Hepatocyte (in vitro differentiated cells): ENCODE data around the gene RASGRF2. TPM values are rescaled to one million over a fixed set of nuclear protein-coding genes. Genes with fewer than 3 reads are reported as not detected.

Experiments
- DNase-seq: peaks from one replicate; pipeline ENCODE4 v3.0.0-alpha.2; 2016; ENCODE audit warnings: low spot score
- H2AFZ ChIP-seq: fragments of 200-600 bp; sonication (generic); 2 replicates; pipeline ENCODE4 v1.6.0; 2016; ENCODE audit warnings: antibody characterized with exemption, mild to moderate bottlenecking
- H3K27ac ChIP-seq: fragments of 200-600 bp; sonication (generic); 2 replicates; pipeline ENCODE4 v1.5.1; 2016; ENCODE audit warnings: mild to moderate bottlenecking
- H3K27me3 ChIP-seq: fragments of 200-600 bp; sonication (generic); 2 replicates; pipeline ENCODE4 v1.6.1; 2016
- H3K36me3 ChIP-seq: fragments of 200-600 bp; sonication (generic); replicated peaks from 2 replicates; pipeline ENCODE4 v1.5.1; 2016; ENCODE audit warnings: low read depth; ENCODE audit not compliant: insufficient read depth
- H3K4me1 ChIP-seq: fragments of 200-600 bp; sonication (generic); 2 replicates; pipeline ENCODE4 v1.5.1; 2016; ENCODE audit warnings: mild to moderate bottlenecking, moderate library complexity; ENCODE audit not compliant: insufficient read depth
- H3K4me2 ChIP-seq: fragments of 200-600 bp; sonication (generic); 2 replicates; pipeline ENCODE4 v1.6.0; 2016
- H3K4me3 ChIP-seq: fragments of 200-600 bp; sonication (generic); 2 replicates; pipeline ENCODE4 v1.5.1; 2016; ENCODE audit warnings: mild to moderate bottlenecking
- H3K79me2 ChIP-seq: fragments of 200-600 bp; sonication (generic); 2 replicates; pipeline ENCODE4 v1.6.0; 2017; ENCODE audit warnings: mild to moderate bottlenecking
- H3K9me2 ChIP-seq: fragments of 200-600 bp; sonication (generic); replicated peaks from 2 replicates; pipeline ENCODE4 v1.6.0; 2017; ENCODE audit warnings: mild to moderate bottlenecking; ENCODE audit not compliant: insufficient read depth
- H3K9me3 ChIP-seq: fragments of 200-600 bp; sonication (generic); 2 replicates; pipeline ENCODE4 v1.5.1; 2016; ENCODE audit warnings: low read depth, mild to moderate bottlenecking
- H4K20me1 ChIP-seq: fragments of 200-600 bp; sonication (generic); 2 replicates; pipeline ENCODE4 v1.6.0; 2016; ENCODE audit warnings: mild to moderate bottlenecking; ENCODE audit not compliant: insufficient read depth, poor library complexity, severe bottlenecking
- EZH2 ChIP-seq: fragments of 200-600 bp; sonication (generic); IDR thresholded peaks from 2 replicates; pipeline ENCODE4 v1.6.1; 2016; ENCODE audit warnings: antibody characterized with exemption, mild to moderate bottlenecking, borderline replicate concordance
- EZH2phosphoT487 ChIP-seq: fragments of 200-600 bp; sonication (generic); IDR thresholded peaks from one replicate; pipeline ENCODE4 v1.6.1; 2018; ENCODE audit warnings: antibody characterized with exemption, mild to moderate bottlenecking, low read depth, moderate library complexity; ENCODE audit not compliant: unreplicated experiment, severe bottlenecking
- WGBS: methylation state at CpG from one replicate; pipeline ENCODE4 v1.1.6; 2016; ENCODE audit warnings: low lambda C conversion rate; ENCODE audit errors: missing lambda C conversion rate; 5-methylcytosine and 5-hydroxymethylcytosine counted together
- polyA plus RNA-seq: library from polyadenylated mRNA; unstranded; fragments of >200 nt; fragmentation: Nextera tagmentation; extraction: Ambion mirVana; gene quantifications from 2 replicates; pipeline ENCODE4 v1.2.1, GENCODE V29; 2016
- total RNA-seq: library from RNA; depleted of rRNA; stranded (reverse); fragments of >200 nt; gene quantifications from 2 replicates; pipeline ENCODE4 v1.2.3, GENCODE V29; 2014
- TF ChIP-seq, protein P1 (sequence below): fragments of 200-600 bp; sonication (generic); IDR thresholded peaks from 2 replicates; pipeline ENCODE4 v1.5.1; 2016; ENCODE audit warnings: antibody characterized with exemption, mild to moderate bottlenecking; ENCODE audit not compliant: poor library complexity

The RASGRF2 gene
- total and polyA plus RNA-seq, 2 experiments from 2014 or later: 2.0 to 3.3 TPM

DNA sequence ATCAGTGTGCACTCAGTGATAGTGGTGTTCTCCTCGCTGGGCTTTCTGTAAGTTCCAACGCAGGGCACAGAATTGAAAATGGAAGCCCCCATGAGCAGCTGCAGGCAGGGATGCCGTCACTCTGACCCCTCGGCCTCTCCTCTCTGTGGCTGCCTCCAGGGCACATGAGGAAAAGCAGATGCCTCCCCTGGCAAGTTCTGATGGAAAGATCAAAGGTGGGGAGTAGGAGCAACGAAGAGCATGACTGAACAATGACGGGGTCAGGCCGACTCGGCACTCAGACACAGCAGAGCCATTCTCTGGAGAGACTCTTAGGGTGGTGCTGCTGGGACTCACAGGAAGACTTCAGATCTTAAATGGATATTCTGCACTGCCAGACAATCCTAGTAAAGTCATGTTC is 207.4 kb downstream of the RASGRF2 start:
- H2AFZ ChIP-seq: no peak overlapping the region
- TF ChIP-seq EZH2 (no peak), EZH2phosphoT487 (no peak)
- TF ChIP-seq, protein P1, sequence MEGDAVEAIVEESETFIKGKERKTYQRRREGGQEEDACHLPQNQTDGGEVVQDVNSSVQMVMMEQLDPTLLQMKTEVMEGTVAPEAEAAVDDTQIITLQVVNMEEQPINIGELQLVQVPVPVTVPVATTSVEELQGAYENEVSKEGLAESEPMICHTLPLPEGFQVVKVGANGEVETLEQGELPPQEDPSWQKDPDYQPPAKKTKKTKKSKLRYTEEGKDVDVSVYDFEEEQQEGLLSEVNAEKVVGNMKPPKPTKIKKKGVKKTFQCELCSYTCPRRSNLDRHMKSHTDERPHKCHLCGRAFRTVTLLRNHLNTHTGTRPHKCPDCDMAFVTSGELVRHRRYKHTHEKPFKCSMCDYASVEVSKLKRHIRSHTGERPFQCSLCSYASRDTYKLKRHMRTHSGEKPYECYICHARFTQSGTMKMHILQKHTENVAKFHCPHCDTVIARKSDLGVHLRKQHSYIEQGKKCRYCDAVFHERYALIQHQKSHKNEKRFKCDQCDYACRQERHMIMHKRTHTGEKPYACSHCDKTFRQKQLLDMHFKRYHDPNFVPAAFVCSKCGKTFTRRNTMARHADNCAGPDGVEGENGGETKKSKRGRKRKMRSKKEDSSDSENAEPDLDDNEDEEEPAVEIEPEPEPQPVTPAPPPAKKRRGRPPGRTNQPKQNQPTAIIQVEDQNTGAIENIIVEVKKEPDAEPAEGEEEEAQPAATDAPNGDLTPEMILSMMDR: no peak
- no peaks in the 10 kb centered on the region for H3K4me1 ChIP-seq
- no peaks in the 10 kb centered on the region for H3K9me2 ChIP-seq
- H3K27me3 ChIP-seq: no peaks in the 10 kb centered on the region
- no peaks in the 10 kb centered on the region for H4K20me1 ChIP-seq
- H3K36me3 ChIP-seq: no peaks in the 10 kb centered on the region
- WGBS: 38% methylated on average over 8 of the region's 8 CpGs
- no peak overlapping the region for H3K4me2 ChIP-seq
- no peak for DNase-seq
- no peaks in the 10 kb centered on the region for H3K79me2 ChIP-seq
- no peak overlapping the region for H3K27ac ChIP-seq
- H3K9me3 ChIP-seq: no peaks in the 10 kb centered on the region
- H3K4me3 ChIP-seq: no peak overlapping the region

- H3K9me3 ChIP-seq: no peaks in the 10 kb centered on the region
- no peak for TF ChIP-seq EZH2phosphoT487
- TF ChIP-seq, protein P1: no peak
- no peak for TF ChIP-seq EZH2
- H3K27ac ChIP-seq: no peak overlapping the region
- WGBS: 87% methylated on average over 2 of the region's 2 CpGs
- H4K20me1 ChIP-seq: no peaks in the 10 kb centered on the region
- H3K9me2 ChIP-seq: no peaks in the 10 kb centered on the region
- DNase-seq: no peak
- no peak overlapping the region for H3K4me3 ChIP-seq
- H3K27me3 ChIP-seq: peaks cover 3% of the 10 kb centered on the region
- no peaks in the 10 kb centered on the region for H3K79me2 ChIP-seq
- no peaks in the 10 kb centered on the region for H3K4me1 ChIP-seq
- H2AFZ ChIP-seq: no peak overlapping the region
- no peaks in the 10 kb centered on the region for H3K36me3 ChIP-seq
- H3K4me2 ChIP-seq: no peak overlapping the region
Measured at GRCh38 chr5:81169924-81170323, 209.8 kb downstream of the RASGRF2 start.

GRCh38 chr5:81171769-81172168 is 211.6 kb downstream of the RASGRF2 start:
- WGBS: 70% methylated on average over 4 of the region's 4 CpGs
- Histone ChIP-seq H3K36me3 (no peaks in the 10 kb centered on the region), H4K20me1 (no peaks in the 10 kb centered on the region), H3K79me2 (no peaks in the 10 kb centered on the region), H3K27ac (no peak overlapping the region), H2AFZ (no peak overlapping the region), H3K4me3 (no peak overlapping the region), H3K4me1 (no peaks in the 10 kb centered on the region), H3K9me3 (no peaks in the 10 kb centered on the region), H3K4me2 (no peak overlapping the region), H3K27me3 (peaks cover 3% of the 10 kb centered on the region), H3K9me2 (no peaks in the 10 kb centered on the region)
- TF ChIP-seq, protein P1: no peak
- TF ChIP-seq EZH2phosphoT487: no peak
- no peak for TF ChIP-seq EZH2
- DNase-seq: no peak

- no peak overlapping the region for H3K27ac ChIP-seq
- H3K4me2 ChIP-seq: no peak overlapping the region
- H2AFZ ChIP-seq: no peak overlapping the region
- TF ChIP-seq EZH2 (no peak), EZH2phosphoT487 (no peak)
- TF ChIP-seq, protein P1: no peak
- no peak for DNase-seq
- peaks cover 3% of the 10 kb centered on the region for H3K27me3 ChIP-seq
- H3K36me3 ChIP-seq: no peaks in the 10 kb centered on the region
- WGBS: 91% methylated on average over 3 of the region's 3 CpGs
- no peaks in the 10 kb centered on the region for H3K79me2 ChIP-seq
- H3K9me3 ChIP-seq: no peaks in the 10 kb centered on the region
- no peaks in the 10 kb centered on the region for H3K4me1 ChIP-seq
- no peaks in the 10 kb centered on the region for H3K9me2 ChIP-seq
- no peaks in the 10 kb centered on the region for H4K20me1 ChIP-seq
- H3K4me3 ChIP-seq: no peak overlapping the region
Measured at GRCh38 chr5:81172710-81173109, 212.5 kb downstream of the RASGRF2 start.
